ENCODE measurements around the gene ZCCHC2. TPM values are rescaled to one million over a fixed set of nuclear protein-coding genes. Genes with fewer than 3 reads are reported as not detected.

The ZCCHC2 gene
- total and polyA plus RNA-seq, 2 donors (not counting 3 experiments of a cell fraction or from before 2014, with no cell fraction given) = 16.2 to 27.2 TPM

GRCh38 chr18:62509779-62510178, 13.0 kb upstream of the ZCCHC2 start:
- TF ChIP-seq POLR2AphosphoS5 (IDR thresholded peaks at IDR 0.05; ENCODE audit: insufficient read depth, low read depth, low read length) = no peak
- TF ChIP-seq JUN (IDR thresholded peaks at IDR 0.05; ENCODE audit: borderline replicate concordance, insufficient read depth, insufficient read length, low read depth) = no peak
- no peak for TF ChIP-seq POLR2A (IDR thresholded peaks at IDR 0.05; ENCODE audit: low read depth, low read length)
- TF ChIP-seq GATA2 (IDR thresholded peaks at IDR 0.05; ENCODE audit: insufficient read depth, insufficient read length, low read depth, low read length) = no peak
- no peak for TF ChIP-seq MAX (IDR thresholded peaks at IDR 0.05; ENCODE audit: insufficient read depth, insufficient read length)
- TF ChIP-seq EZH2 (IDR thresholded peaks at IDR 0.05; ENCODE audit: borderline replicate concordance, low read depth, low read length, severe bottlenecking) = no peak
- no peak for TF ChIP-seq FOS (IDR thresholded peaks at IDR 0.05; ENCODE audit: borderline replicate concordance, insufficient read depth, low read length)
- no peak for TF ChIP-seq CTCF (IDR thresholded peaks at IDR 0.05; ENCODE audit: extremely low read depth in 1 of 2, insufficient read depth in 1 of 2, low read depth in 1 of 2, low read length in 2 of 2)
- no peak for TF ChIP-seq MYC (IDR thresholded peaks at IDR 0.05; ENCODE audit: low read depth, low read length)
- Histone ChIP-seq H3K9me3 (replicated peaks; ENCODE audit: control insufficient read depth, insufficient read depth, low read length) (no peaks in the 10 kb centered on the region), H3K4me3 (replicated peaks in 1 of 3; ENCODE audit: insufficient read depth in 1 of 3, low read depth in 1 of 3, low read length in 3 of 3) (no peak overlapping the region), H3K9me1 (replicated peaks; ENCODE audit: control insufficient read depth, extremely low read depth, insufficient read depth, low read length) (no peaks in the 10 kb centered on the region), H3K79me2 (ENCODE audit: control insufficient read depth, insufficient read depth, low read length) (no peaks in the 10 kb centered on the region), H2AFZ (ENCODE audit: low read depth, low read length) (no peak overlapping the region), H3K27ac (ENCODE audit: insufficient read depth, low read depth, low read length) (no peak overlapping the region), H3K36me3 (ENCODE audit: control insufficient read depth in 2 of 2, extremely low read depth in 1 of 2, insufficient read depth in 2 of 2, low read length in 2 of 2) (no peaks in the 10 kb centered on the region), H3K4me1 (ENCODE audit: control insufficient read depth, extremely low read depth, insufficient read depth, low read length) (peaks cover 4% of the 10 kb centered on the region), H3K27me3 (ENCODE audit: control insufficient read depth in 2 of 2, insufficient read depth in 2 of 2, low read length in 2 of 2) (no peaks in the 10 kb centered on the region), H3K4me2 (ENCODE audit: insufficient read depth, low read length) (no peak overlapping the region), H3K9ac (replicated peaks; ENCODE audit: extremely low read depth, insufficient read depth, low read length) (no peak overlapping the region), H4K20me1 (replicated peaks; ENCODE audit: control insufficient read depth, extremely low read depth, insufficient read depth, low read length) (no peaks in the 10 kb centered on the region)
- ChIA-PET POLR2A (no interaction called here), CTCF (no interaction called here)
- FAIRE-seq (no peak), DNase-seq (ENCODE audit: low read depth, low spot score) (no peak)
- dilution Hi-C loops (cut with MboI; ENCODE audit: extremely low pct_ligation_motif_present, low sequenced_read_pairs) (no loop called here), intact Hi-C loops (cut with micrococcal nuclease) (no loop called here)
- BruUV-seq (replicated peaks) = no TSS peak

Data from endothelial cell of umbilical vein (primary cell).